ENCODE results near the gene ATP10B.

- TF ChIP-seq POLR2AphosphoS5 (IDR thresholded peaks at IDR 0.05) (peak; percentile 83 to 98 (median 97)), POLR2A (IDR thresholded peaks at IDR 0.05) (peak; percentile 95), EP300 (IDR thresholded peaks at IDR 0.05; ENCODE audit: low read depth) (no peak)
Observed at GRCh38 chr5:160685219-160685618, 166.8 kb downstream of the ATP10B start.

Measured in transverse colon (tissue), 3 donors.